H1 (cell line): ENCODE measurements around the gene CTNNA3. TPM values are rescaled to one million over a fixed set of nuclear protein-coding genes. Genes with fewer than 3 reads are reported as not detected.

Source experiments
- CTCF ChIA-PET: fragments of 300-600 bp; sonication (Branson Sonifier 250); formaldehyde crosslinking; loops from one replicate; lab custom pipeline; 2021; ENCODE audit not compliant: partially characterized antibody; lab: Charles Lee
- POLR2A ChIA-PET: fragments of 300-600 bp; sonication (Branson Sonifier 250); formaldehyde crosslinking; loops from one replicate; lab custom pipeline; 2021; ENCODE audit warnings: inconsistent platforms; ENCODE audit not compliant: partially characterized antibody; lab: Charles Lee
- DNase-seq, 2 experiments: peaks; one replicate each; pipeline versions ENCODE4 v3.0.0 to v3.0.0-alpha.2; 2010 to 2022; ENCODE audit warnings: low spot score in 2 of 2, low read depth in 1 of 2, mixed read lengths in 1 of 2
- FAIRE-seq: peaks from 2 replicates; lab custom pipeline; 2011; peaks lifted over from hg19 to GRCh38; lab: Jason Lieb, UNC
- H2AFZ ChIP-seq: 2 replicates; pipeline ENCODE4 v1.8.1; 2012; ENCODE audit warnings: low read length, inconsistent platforms
- H2AK5ac ChIP-seq: 2 replicates; pipeline ENCODE4 v1.6.1; 2013; ENCODE audit warnings: low read depth, low read length
- H2BK120ac ChIP-seq: replicated peaks from 2 replicates; pipeline ENCODE3; 2013; ENCODE audit warnings: low read depth, low read length, inconsistent platforms
- H2BK12ac ChIP-seq: 2 replicates; pipeline ENCODE4 v1.6.1; 2013; ENCODE audit warnings: low read depth, low read length
- H2BK15ac ChIP-seq: 2 replicates; pipeline ENCODE4 v1.6.1; 2013; ENCODE audit warnings: low read length
- H2BK20ac ChIP-seq: 2 replicates; pipeline ENCODE4 v1.6.1; 2013; ENCODE audit warnings: low read length
- H2BK5ac ChIP-seq: 2 replicates; pipeline ENCODE4 v1.6.1; 2013; ENCODE audit warnings: low read depth, low read length
- H3K14ac ChIP-seq: 2 replicates; pipeline ENCODE4 v1.6.1; 2013; ENCODE audit warnings: inconsistent platforms; ENCODE audit not compliant: insufficient read length
- H3K18ac ChIP-seq: 2 replicates; pipeline ENCODE4 v1.6.1; 2013; ENCODE audit warnings: low read length; ENCODE audit errors: extremely low read depth
- H3K23ac ChIP-seq: 2 replicates; pipeline ENCODE4 v1.6.1; 2013; ENCODE audit warnings: inconsistent platforms; ENCODE audit not compliant: insufficient read length
- H3K23me2 ChIP-seq: 2 replicates; pipeline ENCODE4 v1.6.1; 2013; ENCODE audit warnings: low read depth, low read length
- H3K27ac ChIP-seq: 2 replicates; pipeline ENCODE4 v1.6.1; 2011; ENCODE audit warnings: low read depth, low read length, inconsistent platforms
- H3K27me3 ChIP-seq, 4 experiments: replicated peaks in 1 of 4; 1 replicate in 1 of 4; 2 replicates in 3 of 4; pipeline versions ENCODE4 v1.6.1 to v1.8.1; 2011 to 2013; ENCODE audit warnings: low read length in 3 of 4, mild to moderate bottlenecking in 3 of 4, inconsistent platforms in 2 of 4, mixed read lengths in 2 of 4, moderate library complexity in 1 of 4; ENCODE audit not compliant: control insufficient read depth in 3 of 4, insufficient read depth in 3 of 4; ENCODE audit errors: extremely low read depth in 1 of 4
- H3K36me3 ChIP-seq, 4 experiments: 2 replicates each; pipeline versions ENCODE4 v1.6.1 to v1.8.1; 2011 to 2013; ENCODE audit warnings: mild to moderate bottlenecking in 4 of 4, low read length in 3 of 4, moderate library complexity in 2 of 4, control low read depth in 1 of 4, inconsistent platforms in 1 of 4; ENCODE audit not compliant: insufficient read depth in 4 of 4, control insufficient read depth in 2 of 4
- H3K4ac ChIP-seq: replicated peaks from 2 replicates; pipeline ENCODE3; 2013; ENCODE audit warnings: low read length, low read depth, mixed read lengths, inconsistent platforms; ENCODE audit not compliant: insufficient read length
- H3K4me1 ChIP-seq, 4 experiments: replicated peaks in 1 of 4; 1 replicate in 1 of 4; 2 replicates in 3 of 4; pipeline versions ENCODE4 v1.6.1 to v1.8.1; 2011 to 2013; ENCODE audit warnings: low read length in 3 of 4, inconsistent platforms in 2 of 4, mixed read lengths in 1 of 4; ENCODE audit not compliant: insufficient read depth in 4 of 4, control insufficient read depth in 3 of 4
- H3K4me2 ChIP-seq, 2 experiments: 2 replicates each; pipeline versions ENCODE4 v1.6.1 to v1.8.1; 2011 to 2013; ENCODE audit warnings: low read depth in 2 of 2, low read length in 2 of 2, control low read depth in 1 of 2, inconsistent platforms in 1 of 2, mild to moderate bottlenecking in 1 of 2; ENCODE audit not compliant: insufficient read depth in 1 of 2
- H3K4me3 ChIP-seq, 4 experiments: fragments of 200-600, 300-600 bp in 1 of 4; sonication (generic), shearing (Covaris generic), sonication (Bioruptor Twin) in 1 of 4; 2 replicates each; pipeline versions ENCODE4 v1.5.1 to v1.8.1; 2011 to 2016; ENCODE audit warnings: low read length in 4 of 4, low read depth in 3 of 4, control low read depth in 2 of 4, inconsistent platforms in 2 of 4, mild to moderate bottlenecking in 2 of 4, mixed read lengths in 1 of 4, moderate library complexity in 1 of 4; ENCODE audit not compliant: insufficient read depth in 2 of 4; ENCODE audit errors: extremely low read depth in 1 of 4
- H3K56ac ChIP-seq: replicated peaks from 2 replicates; pipeline ENCODE3; 2013; ENCODE audit warnings: low read depth, mild to moderate bottlenecking, mixed read lengths, low read length, inconsistent platforms; ENCODE audit not compliant: insufficient read length
- H3K79me1 ChIP-seq: 2 replicates; pipeline ENCODE4 v1.6.1; 2013; ENCODE audit warnings: low read depth, low read length, control low read depth
- H3K79me2 ChIP-seq, 2 experiments: 2 replicates each; pipeline versions ENCODE4 v1.6.1 to v1.8.1; 2012 to 2013; ENCODE audit warnings: low read length in 2 of 2, mild to moderate bottlenecking in 2 of 2, inconsistent platforms in 1 of 2; ENCODE audit not compliant: insufficient read depth in 2 of 2, control insufficient read depth in 1 of 2
- H3K9ac ChIP-seq, 4 experiments: replicated peaks in 1 of 4; 1 replicate in 1 of 4; 2 replicates in 3 of 4; pipeline versions ENCODE4 v1.6.1 to v1.8.1; 2011 to 2013; ENCODE audit warnings: low read depth in 3 of 4, low read length in 3 of 4, control low read depth in 2 of 4, mild to moderate bottlenecking in 2 of 4, moderate library complexity in 2 of 4, inconsistent platforms in 1 of 4; ENCODE audit errors: extremely low read depth in 1 of 4
- H3K9me3 ChIP-seq, 2 experiments: 2 replicates each; pipeline versions ENCODE4 v1.6.1 to v1.8.1; 2012 to 2013; ENCODE audit warnings: mild to moderate bottlenecking in 2 of 2, moderate library complexity in 2 of 2, control low read depth in 1 of 2, inconsistent platforms in 1 of 2, low read depth in 1 of 2, low read length in 1 of 2, mixed read lengths in 1 of 2; ENCODE audit not compliant: insufficient read depth in 2 of 2
- H4K20me1 ChIP-seq, 2 experiments: replicated peaks in 1 of 2; 2 replicates each; pipeline versions ENCODE3 to v1.8.1; 2011 to 2013; ENCODE audit warnings: inconsistent platforms in 2 of 2, low read length in 2 of 2, mild to moderate bottlenecking in 1 of 2; ENCODE audit not compliant: insufficient read depth in 2 of 2, control insufficient read depth in 1 of 2
- H4K5ac ChIP-seq: 2 replicates; pipeline ENCODE4 v1.6.1; 2013; ENCODE audit warnings: low read length, low read depth, mixed read lengths, inconsistent platforms; ENCODE audit not compliant: insufficient read length
- H4K8ac ChIP-seq: 2 replicates; pipeline ENCODE4 v1.8.0; 2013; ENCODE audit warnings: mild to moderate bottlenecking, moderate library complexity, low read length, inconsistent platforms; ENCODE audit not compliant: insufficient read depth; ENCODE audit errors: extremely low read depth
- H4K91ac ChIP-seq: replicated peaks from 2 replicates; pipeline ENCODE3; 2013; ENCODE audit warnings: low read length, mixed read lengths, inconsistent platforms; ENCODE audit not compliant: insufficient read length
- ASH2L ChIP-seq: fragments of 200-600, 300-600 bp; sonication (generic); IDR thresholded peaks from one replicate; pipeline ENCODE4 v1.7.1; 2017; ENCODE audit warnings: low read length
- BCL11A ChIP-seq, 2 experiments: IDR thresholded peaks; one replicate each; pipeline ENCODE4 v1.6.1; 2011; ENCODE audit warnings: low read depth in 2 of 2, low read length in 2 of 2, mild to moderate bottlenecking in 2 of 2
- CEBPB ChIP-seq: IDR thresholded peaks from 2 replicates; pipeline ENCODE4 v1.6.1; 2012; ENCODE audit warnings: low read depth, low read length
- CTBP2 ChIP-seq: IDR thresholded peaks from 2 replicates; pipeline ENCODE4 v1.7.0; 2011; ENCODE audit warnings: borderline replicate concordance, mild to moderate bottlenecking, moderate library complexity, mixed read lengths, low read length; ENCODE audit not compliant: insufficient read depth, insufficient read length
- JUN ChIP-seq: IDR thresholded peaks from 2 replicates; pipeline ENCODE4 v1.6.1; 2011; ENCODE audit warnings: low read depth, mild to moderate bottlenecking, improper control_type of control experiment, low read length
- KDM4A ChIP-seq: IDR thresholded peaks from one replicate; pipeline ENCODE4 v1.7.1; 2012; ENCODE audit warnings: low read depth, mild to moderate bottlenecking, moderate library complexity, low read length, inconsistent platforms; ENCODE audit not compliant: severe bottlenecking
- KDM5A ChIP-seq: fragments of 200-600 bp; IDR thresholded peaks from 2 replicates; pipeline ENCODE4 v1.7.1; 2012; ENCODE audit warnings: mild to moderate bottlenecking, low read length, inconsistent platforms, mixed read lengths
- NRF1 ChIP-seq: IDR thresholded peaks from 2 replicates; pipeline ENCODE4 v1.6.1; 2011; ENCODE audit warnings: mild to moderate bottlenecking, low read depth, low read length, improper control_type of control experiment
- POU5F1 ChIP-seq: IDR thresholded peaks from 2 replicates; pipeline ENCODE4 v1.6.1; 2011; ENCODE audit warnings: low read depth, mild to moderate bottlenecking, low read length, moderate library complexity
- RFX5 ChIP-seq: IDR thresholded peaks from 2 replicates; pipeline ENCODE4 v1.6.1; 2011; ENCODE audit warnings: low read depth, low read length, improper control_type of control experiment, borderline replicate concordance
- RNF2 ChIP-seq: fragments of 200-900, 300-1000 bp; sonication (generic); IDR thresholded peaks from 2 replicates; pipeline ENCODE4 v1.7.1; 2016; ENCODE audit warnings: borderline replicate concordance, low read depth, mild to moderate bottlenecking, antibody characterized with exemption, low read length; ENCODE audit not compliant: poor library complexity, severe bottlenecking; ENCODE audit errors: missing control alignments
- TAF7 ChIP-seq: optimal IDR thresholded peaks from 2 replicates; pipeline ENCODE3; 2011; ENCODE audit warnings: low read depth, mild to moderate bottlenecking, inconsistent platforms, low read length, moderate library complexity, borderline replicate concordance
- USF2 ChIP-seq: IDR thresholded peaks from 2 replicates; pipeline ENCODE4 v1.6.1; 2011; ENCODE audit warnings: low read length, improper control_type of control experiment
- ZNF274 ChIP-seq: IDR thresholded peaks from 2 replicates; pipeline ENCODE4 v1.7.0; 2012; ENCODE audit warnings: low read length, borderline replicate concordance; ENCODE audit errors: extremely low read depth
- WGBS, 2 experiments: shearing (Covaris generic) in 1 of 2; methylation state at CpG; one replicate each; pipeline versions ENCODE4 v1.1.6 to v1.1.7; 2013 to 2015; ENCODE audit warnings: low lambda C conversion rate in 2 of 2, mixed read lengths in 2 of 2, inconsistent platforms in 1 of 2, low coverage in 1 of 2, missing lambda C conversion rate in 1 of 2; ENCODE audit not compliant: insufficient replicate concordance in 2 of 2, insufficient coverage in 1 of 2, insufficient read length in 1 of 2; ENCODE audit errors: extremely low coverage in 1 of 2, missing lambda C conversion rate in 1 of 2; 5-methylcytosine and 5-hydroxymethylcytosine counted together
- polyA plus RNA-seq, 7 experiments: library from polyadenylated mRNA; depleted of rRNA in 3 of 7; stranded (reverse) in 5 of 7; unstranded in 2 of 7; fragments of >200 nt in 5 of 7; fragments of 200-250 nt in 2 of 7; gene quantifications; 1 replicate in 5 of 7; 2 replicates in 1 of 7; 4 replicates in 1 of 7; pipeline versions ENCODE4 v1.2.1 to v1.2.3, GENCODE V29; 2011 to 2013; ENCODE audit warnings: missing spikeins in 2 of 7, mixed read lengths in 2 of 7
- total RNA-seq: library from RNA; stranded (reverse); fragmentation: NEBNext Ultra II Directional; extraction: Animal tissue kit (Norgen Biotek cat#: 25700); gene quantifications from 2 replicates; pipeline ENCODE4 v1.2.1, GENCODE V29; 2021

The CTNNA3 gene
- total and polyA plus RNA-seq, 2 of the 8 experiments (the other 6 are each of a cell fraction or from before 2014, with no cell fraction given), result 1.3 to 1.5 TPM

- no peak overlapping the region for H3K14ac ChIP-seq
- H3K4me3 ChIP-seq, result no peak overlapping the region
- no peak overlapping the region for H3K23ac ChIP-seq
- no peaks in the 10 kb centered on the region for H3K36me3 ChIP-seq
- no peaks in the 10 kb centered on the region for H4K20me1 ChIP-seq
- no peak overlapping the region for H2BK5ac ChIP-seq
- no peak overlapping the region for H3K18ac ChIP-seq
- no peaks in the 10 kb centered on the region for H3K27me3 ChIP-seq
- no peak overlapping the region for H2AK5ac ChIP-seq
- H3K4me2 ChIP-seq, result no peak overlapping the region
- ChIA-PET POLR2A (no interaction called here), CTCF (no interaction called here)
- DNase-seq, result no peak
- FAIRE-seq, result no peak
- no peak overlapping the region for H3K56ac ChIP-seq
- H3K79me1 ChIP-seq, result no peaks in the 10 kb centered on the region
- no peak overlapping the region for H2BK15ac ChIP-seq
- WGBS, 2 experiments, result 77% methylated on average over 3 of the region's 3 CpGs; no CpG with 5 or more reads in 1 of the 2 experiments
- H3K27ac ChIP-seq, result no peak overlapping the region
- no peak overlapping the region for H4K8ac ChIP-seq
- H3K4me1 ChIP-seq, result no peaks in the 10 kb centered on the region
- no peak overlapping the region for H3K9ac ChIP-seq
- no peaks in the 10 kb centered on the region for H3K79me2 ChIP-seq
- H4K5ac ChIP-seq, result no peak overlapping the region
- H4K91ac ChIP-seq, result no peak overlapping the region
- no peaks in the 10 kb centered on the region for H3K23me2 ChIP-seq
- H2BK20ac ChIP-seq, result no peak overlapping the region
- H2BK12ac ChIP-seq, result no peak overlapping the region
- H2AFZ ChIP-seq, result no peak overlapping the region
- no peak overlapping the region for H2BK120ac ChIP-seq
- H3K9me3 ChIP-seq, result peaks cover 8 to 12% of the 10 kb centered on the region in 2 experiments
- H3K4ac ChIP-seq, result no peak overlapping the region
- no peak for TF ChIP-seq NRF1
- no peak for TF ChIP-seq CTBP2
- no peak for TF ChIP-seq USF2
- TF ChIP-seq ZNF274, result no peak
- TF ChIP-seq TAF7, result no peak
- no peak for TF ChIP-seq KDM5A
- no peak for TF ChIP-seq BCL11A (IDR thresholded peaks at IDR 0.05; ENCODE audit: low read depth in 2 of 2, low read length in 2 of 2)
- TF ChIP-seq RNF2, result no peak
- TF ChIP-seq CEBPB, result no peak
- no peak for TF ChIP-seq ASH2L
- TF ChIP-seq JUN, result no peak
- no peak for TF ChIP-seq RFX5
- TF ChIP-seq POU5F1, result no peak
- no peak for TF ChIP-seq KDM4A
Measured at GRCh38 chr10:66337211-66337610, 1358.8 kb downstream of the CTNNA3 start.
